ENCODE results near the gene NUDT16L1.

DNA sequence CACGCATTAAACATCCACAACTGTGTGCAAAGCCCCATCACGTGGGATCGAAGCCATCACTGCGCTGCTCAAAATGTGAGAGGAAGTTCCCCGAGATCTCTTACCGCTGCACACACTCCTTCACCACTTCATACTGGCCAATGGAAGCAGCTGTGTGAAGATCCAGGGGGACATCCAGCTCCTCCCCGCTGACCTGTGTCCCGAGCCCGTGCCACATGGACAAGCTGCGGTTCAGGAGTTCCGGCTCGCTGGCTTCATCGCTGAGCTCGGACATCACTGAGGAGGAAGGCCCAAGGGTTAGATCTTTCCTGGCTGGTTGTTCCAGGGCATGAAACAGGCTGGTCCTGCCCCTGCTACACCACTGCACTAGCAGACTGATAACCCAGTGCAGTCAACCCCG is 36.5 kb downstream of the NUDT16L1 start:
- TF ChIP-seq, protein P1, sequence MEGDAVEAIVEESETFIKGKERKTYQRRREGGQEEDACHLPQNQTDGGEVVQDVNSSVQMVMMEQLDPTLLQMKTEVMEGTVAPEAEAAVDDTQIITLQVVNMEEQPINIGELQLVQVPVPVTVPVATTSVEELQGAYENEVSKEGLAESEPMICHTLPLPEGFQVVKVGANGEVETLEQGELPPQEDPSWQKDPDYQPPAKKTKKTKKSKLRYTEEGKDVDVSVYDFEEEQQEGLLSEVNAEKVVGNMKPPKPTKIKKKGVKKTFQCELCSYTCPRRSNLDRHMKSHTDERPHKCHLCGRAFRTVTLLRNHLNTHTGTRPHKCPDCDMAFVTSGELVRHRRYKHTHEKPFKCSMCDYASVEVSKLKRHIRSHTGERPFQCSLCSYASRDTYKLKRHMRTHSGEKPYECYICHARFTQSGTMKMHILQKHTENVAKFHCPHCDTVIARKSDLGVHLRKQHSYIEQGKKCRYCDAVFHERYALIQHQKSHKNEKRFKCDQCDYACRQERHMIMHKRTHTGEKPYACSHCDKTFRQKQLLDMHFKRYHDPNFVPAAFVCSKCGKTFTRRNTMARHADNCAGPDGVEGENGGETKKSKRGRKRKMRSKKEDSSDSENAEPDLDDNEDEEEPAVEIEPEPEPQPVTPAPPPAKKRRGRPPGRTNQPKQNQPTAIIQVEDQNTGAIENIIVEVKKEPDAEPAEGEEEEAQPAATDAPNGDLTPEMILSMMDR (conservative IDR thresholded peaks at IDR 0.05; ENCODE audit: low read length), result no peak
- TF ChIP-seq EZH2phosphoT487 (IDR thresholded peaks at IDR 0.05; ENCODE audit: borderline replicate concordance), result no peak
